ENCODE measurements around the gene PRR36. TPM values are rescaled to one million over a fixed set of nuclear protein-coding genes. Genes with fewer than 3 reads are reported as not detected.

PRR36 gene
- polyA plus RNA-seq, 2 donors: 0.14 to 0.16 TPM

- Histone ChIP-seq H3K4me1 (ENCODE audit: control insufficient read depth in 2 of 2, insufficient read depth in 2 of 2, low read length in 1 of 2) (peaks cover 0 to 1% of the 10 kb centered on the region in 2 donors), H3K4me3 (ENCODE audit: low read depth in 1 of 2, low read length in 2 of 2) (no peak overlapping the region), H3K9me3 (ENCODE audit: control insufficient read depth in 2 of 2, insufficient read depth in 1 of 2, low read depth in 1 of 2, low read length in 1 of 2) (no peaks in the 10 kb centered on the region), H3K27me3 (ENCODE audit: control insufficient read depth in 1 of 2, insufficient read depth in 2 of 2, low read length in 2 of 2) (no peaks in the 10 kb centered on the region), H3K27ac (ENCODE audit: low read depth in 2 of 2, low read length in 1 of 2) (no peak overlapping the region), H3K36me3 (ENCODE audit: control insufficient read depth in 2 of 2, insufficient read depth in 2 of 2, low read length in 1 of 2) (peaks cover 0 to 7% of the 10 kb centered on the region in 2 donors)
- WGBS, 2 donors: 87 to 92% methylated on average over 26 of the region's 26 CpGs
Observed at GRCh38 chr19:7855426-7856108, 18.6 kb downstream of the PRR36 start.

- 63 to 80% methylated on average over 12 of the region's 12 CpGs for WGBS, 2 donors
Observed at GRCh38 chr19:7853770-7854128, 20.4 kb downstream of the PRR36 start.

GRCh38 chr19:7852851-7853769, 21.1 kb downstream of the PRR36 start:
- Histone ChIP-seq H3K27me3 (ENCODE audit: control insufficient read depth in 1 of 2, insufficient read depth in 2 of 2, low read length in 2 of 2) (no peaks in the 10 kb centered on the region), H3K4me3 (ENCODE audit: low read depth in 1 of 2, low read length in 2 of 2) (no peak overlapping the region), H3K27ac (ENCODE audit: low read depth in 2 of 2, low read length in 1 of 2) (no peak overlapping the region), H3K4me1 (ENCODE audit: control insufficient read depth in 2 of 2, insufficient read depth in 2 of 2, low read length in 1 of 2) (peaks cover 0 to 5% of the 10 kb centered on the region in 2 donors), H3K36me3 (ENCODE audit: control insufficient read depth in 2 of 2, insufficient read depth in 2 of 2, low read length in 1 of 2) (peaks cover 0 to 7% of the 10 kb centered on the region in 2 donors), H3K9me3 (ENCODE audit: control insufficient read depth in 2 of 2, insufficient read depth in 1 of 2, low read depth in 1 of 2, low read length in 1 of 2) (no peaks in the 10 kb centered on the region)
- 30 to 41% methylated on average over 31 to 45 of the region's 45 CpGs for WGBS, 2 donors

More at GRCh38 chr19:7853770-7854128, 20.4 kb downstream of the PRR36 start:
- no peak overlapping the region for H3K27ac ChIP-seq (ENCODE audit: low read depth in 2 of 2, low read length in 1 of 2)
- no peaks in the 10 kb centered on the region for H3K27me3 ChIP-seq (ENCODE audit: control insufficient read depth in 1 of 2, insufficient read depth in 2 of 2, low read length in 2 of 2)
- no peaks in the 10 kb centered on the region for H3K9me3 ChIP-seq (ENCODE audit: control insufficient read depth in 2 of 2, insufficient read depth in 1 of 2, low read depth in 1 of 2, low read length in 1 of 2)
- H3K4me1 ChIP-seq (ENCODE audit: control insufficient read depth in 2 of 2, insufficient read depth in 2 of 2, low read length in 1 of 2): peaks cover 0 to 5% of the 10 kb centered on the region in 2 donors
- peaks cover 0 to 6% of the 10 kb centered on the region in 2 donors for H3K36me3 ChIP-seq (ENCODE audit: control insufficient read depth in 2 of 2, insufficient read depth in 2 of 2, low read length in 1 of 2)
- H3K4me3 ChIP-seq (ENCODE audit: low read depth in 1 of 2, low read length in 2 of 2): no peak overlapping the region

GRCh38 chr19:7851623-7852500, 22.3 kb downstream of the PRR36 start:
- Histone ChIP-seq H3K4me1 (ENCODE audit: control insufficient read depth in 2 of 2, insufficient read depth in 2 of 2, low read length in 1 of 2) (peaks cover 0 to 5% of the 10 kb centered on the region in 2 donors), H3K9me3 (ENCODE audit: control insufficient read depth in 2 of 2, insufficient read depth in 1 of 2, low read depth in 1 of 2, low read length in 1 of 2) (no peaks in the 10 kb centered on the region), H3K4me3 (ENCODE audit: low read depth in 1 of 2, low read length in 2 of 2) (no peak overlapping the region), H3K27me3 (ENCODE audit: control insufficient read depth in 1 of 2, insufficient read depth in 2 of 2, low read length in 2 of 2) (no peaks in the 10 kb centered on the region), H3K27ac (ENCODE audit: low read depth in 2 of 2, low read length in 1 of 2) (no peak overlapping the region), H3K36me3 (ENCODE audit: control insufficient read depth in 2 of 2, insufficient read depth in 2 of 2, low read length in 1 of 2) (peaks cover 0 to 7% of the 10 kb centered on the region in 2 donors)
- 84 to 89% methylated on average over 26 of the region's 26 CpGs for whole genome bisulfite sequencing, 2 donors

- 88 to 91% methylated on average over 14 to 19 of the region's 19 CpGs for WGBS, 2 donors
- Histone ChIP-seq H3K4me1 (ENCODE audit: control insufficient read depth in 2 of 2, insufficient read depth in 2 of 2, low read length in 1 of 2) (peaks cover 0 to 5% of the 10 kb centered on the region in 2 donors), H3K27ac (ENCODE audit: low read depth in 2 of 2, low read length in 1 of 2) (no peak overlapping the region), H3K9me3 (ENCODE audit: control insufficient read depth in 2 of 2, insufficient read depth in 1 of 2, low read depth in 1 of 2, low read length in 1 of 2) (no peaks in the 10 kb centered on the region), H3K27me3 (ENCODE audit: control insufficient read depth in 1 of 2, insufficient read depth in 2 of 2, low read length in 2 of 2) (no peaks in the 10 kb centered on the region), H3K4me3 (ENCODE audit: low read depth in 1 of 2, low read length in 2 of 2) (no peak overlapping the region), H3K36me3 (ENCODE audit: control insufficient read depth in 2 of 2, insufficient read depth in 2 of 2, low read length in 1 of 2) (peaks cover 0 to 7% of the 10 kb centered on the region in 2 donors)
Observed at GRCh38 chr19:7850945-7851622, 23.1 kb downstream of the PRR36 start.

- Histone ChIP-seq H3K4me3 (ENCODE audit: low read depth in 1 of 2, low read length in 2 of 2) (no peak overlapping the region), H3K27me3 (ENCODE audit: control insufficient read depth in 1 of 2, insufficient read depth in 2 of 2, low read length in 2 of 2) (no peaks in the 10 kb centered on the region), H3K36me3 (ENCODE audit: control insufficient read depth in 2 of 2, insufficient read depth in 2 of 2, low read length in 1 of 2) (peaks cover 0 to 7% of the 10 kb centered on the region in 2 donors), H3K9me3 (ENCODE audit: control insufficient read depth in 2 of 2, insufficient read depth in 1 of 2, low read depth in 1 of 2, low read length in 1 of 2) (no peaks in the 10 kb centered on the region), H3K27ac (ENCODE audit: low read depth in 2 of 2, low read length in 1 of 2) (no peak overlapping the region), H3K4me1 (ENCODE audit: control insufficient read depth in 2 of 2, insufficient read depth in 2 of 2, low read length in 1 of 2) (peaks cover 0 to 5% of the 10 kb centered on the region in 2 donors)
- WGBS, 2 donors: 45 to 58% methylated on average over 25 of the region's 25 CpGs
Observed at GRCh38 chr19:7850000-7850813, 24.0 kb downstream of the PRR36 start.

- WGBS, 2 donors: 77 to 94% methylated on average over 9 of the region's 9 CpGs
- peaks cover 0 to 5% of the 10 kb centered on the region in 2 donors for H3K4me1 ChIP-seq (ENCODE audit: control insufficient read depth in 2 of 2, insufficient read depth in 2 of 2, low read length in 1 of 2)
- H3K27ac ChIP-seq (ENCODE audit: low read depth in 2 of 2, low read length in 1 of 2): no peak overlapping the region
- no peaks in the 10 kb centered on the region for H3K27me3 ChIP-seq (ENCODE audit: control insufficient read depth in 1 of 2, insufficient read depth in 2 of 2, low read length in 2 of 2)
- peaks cover 0 to 7% of the 10 kb centered on the region in 2 donors for H3K36me3 ChIP-seq (ENCODE audit: control insufficient read depth in 2 of 2, insufficient read depth in 2 of 2, low read length in 1 of 2)
- no peak overlapping the region for H3K4me3 ChIP-seq (ENCODE audit: low read depth in 1 of 2, low read length in 2 of 2)
- no peaks in the 10 kb centered on the region for H3K9me3 ChIP-seq (ENCODE audit: control insufficient read depth in 2 of 2, insufficient read depth in 1 of 2, low read depth in 1 of 2, low read length in 1 of 2)
Observed at GRCh38 chr19:7849631-7849999, 24.6 kb downstream of the PRR36 start.

- peaks cover 0 to 7% of the 10 kb centered on the region in 2 donors for H3K36me3 ChIP-seq (ENCODE audit: control insufficient read depth in 2 of 2, insufficient read depth in 2 of 2, low read length in 1 of 2)
- no peak overlapping the region for H3K4me3 ChIP-seq (ENCODE audit: low read depth in 1 of 2, low read length in 2 of 2)
- no peaks in the 10 kb centered on the region for H3K9me3 ChIP-seq (ENCODE audit: control insufficient read depth in 2 of 2, insufficient read depth in 1 of 2, low read depth in 1 of 2, low read length in 1 of 2)
- no peaks in the 10 kb centered on the region for H3K27me3 ChIP-seq (ENCODE audit: control insufficient read depth in 1 of 2, insufficient read depth in 2 of 2, low read length in 2 of 2)
- 91 to 92% methylated on average over 34 of the region's 34 CpGs for WGBS, 2 donors
- H3K27ac ChIP-seq (ENCODE audit: low read depth in 2 of 2, low read length in 1 of 2): no peak overlapping the region
- H3K4me1 ChIP-seq (ENCODE audit: control insufficient read depth in 2 of 2, insufficient read depth in 2 of 2, low read length in 1 of 2): peaks cover 0 to 5% of the 10 kb centered on the region in 2 donors
Observed at GRCh38 chr19:7848779-7849457, 25.3 kb downstream of the PRR36 start.
